GM18951 (cell line): ENCODE results near the gene IL3RA.

Experiments used
- POLR2A ChIP-seq: IDR thresholded peaks from 4 replicates; pipeline ENCODE4 v1.6.1; 2011; ENCODE audit warnings: mild to moderate bottlenecking; ENCODE audit not compliant: insufficient read length, insufficient read depth; ENCODE audit errors: extremely low read depth
- in situ Hi-C: fragments of 300-500 bp; cut with MboI; formaldehyde crosslinking; loops from one replicate; pipeline ENCODE4 v1.12.0; 2022; ENCODE audit warnings: low sequenced_read_pairs, mixed read lengths, inconsistent platforms; ENCODE audit not compliant: unreplicated experiment

IL3RA gene

GRCh38 chrX:1384658-1385252 lies 48.2 kb downstream of the IL3RA start:
- peak; percentile 36 for TF ChIP-seq POLR2A
- in situ Hi-C loops: no loop called here

DNA sequence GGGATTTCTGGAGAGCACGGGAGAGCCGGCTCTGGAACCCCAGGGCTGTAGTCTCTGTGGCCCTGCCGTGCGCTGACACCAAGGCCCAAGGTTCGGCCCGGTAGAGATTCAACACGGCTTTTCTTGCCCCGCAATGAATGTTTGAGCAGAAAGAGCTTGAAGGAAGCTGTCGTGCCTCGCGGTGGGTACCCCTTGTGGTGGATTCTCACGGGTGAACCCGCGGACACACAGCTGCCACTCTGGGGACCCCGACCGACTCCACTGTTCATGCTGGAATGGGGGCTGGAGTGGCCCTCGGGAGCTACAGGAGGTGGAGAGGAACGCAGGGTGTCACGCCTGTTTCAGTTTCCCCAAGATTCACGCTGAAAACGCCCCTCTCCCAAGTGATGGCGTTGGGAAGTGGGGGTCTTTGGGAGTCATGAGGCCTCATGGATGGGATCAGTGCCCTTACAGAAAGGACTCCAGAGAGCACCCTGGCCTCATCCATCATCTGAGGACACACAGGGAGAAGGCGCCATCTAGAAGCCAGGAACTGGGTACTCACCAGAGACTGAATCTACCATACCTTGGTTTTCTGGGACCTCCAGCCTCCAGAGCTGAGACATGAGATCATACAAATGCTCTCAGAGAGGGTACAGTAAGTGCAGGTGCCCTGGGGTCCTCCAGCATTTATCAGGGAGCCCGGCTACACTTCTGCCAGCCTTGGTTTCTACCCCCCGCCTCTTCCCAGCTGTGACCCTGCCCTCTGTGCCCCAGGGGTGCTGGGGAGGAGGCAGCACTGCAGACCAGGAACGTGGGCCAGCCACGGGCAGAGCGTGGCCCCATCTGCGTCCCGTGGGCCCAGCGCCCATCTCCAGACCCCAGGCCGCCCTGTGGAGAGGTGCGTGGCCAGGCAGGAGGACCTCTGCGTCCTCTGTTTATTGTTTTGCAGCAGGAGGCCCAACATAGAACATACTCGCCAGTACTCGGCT lies 49.0 kb downstream of the IL3RA start:
- TF ChIP-seq POLR2A: peak; percentile 34
- in situ Hi-C loops: no loop called here

DNA sequence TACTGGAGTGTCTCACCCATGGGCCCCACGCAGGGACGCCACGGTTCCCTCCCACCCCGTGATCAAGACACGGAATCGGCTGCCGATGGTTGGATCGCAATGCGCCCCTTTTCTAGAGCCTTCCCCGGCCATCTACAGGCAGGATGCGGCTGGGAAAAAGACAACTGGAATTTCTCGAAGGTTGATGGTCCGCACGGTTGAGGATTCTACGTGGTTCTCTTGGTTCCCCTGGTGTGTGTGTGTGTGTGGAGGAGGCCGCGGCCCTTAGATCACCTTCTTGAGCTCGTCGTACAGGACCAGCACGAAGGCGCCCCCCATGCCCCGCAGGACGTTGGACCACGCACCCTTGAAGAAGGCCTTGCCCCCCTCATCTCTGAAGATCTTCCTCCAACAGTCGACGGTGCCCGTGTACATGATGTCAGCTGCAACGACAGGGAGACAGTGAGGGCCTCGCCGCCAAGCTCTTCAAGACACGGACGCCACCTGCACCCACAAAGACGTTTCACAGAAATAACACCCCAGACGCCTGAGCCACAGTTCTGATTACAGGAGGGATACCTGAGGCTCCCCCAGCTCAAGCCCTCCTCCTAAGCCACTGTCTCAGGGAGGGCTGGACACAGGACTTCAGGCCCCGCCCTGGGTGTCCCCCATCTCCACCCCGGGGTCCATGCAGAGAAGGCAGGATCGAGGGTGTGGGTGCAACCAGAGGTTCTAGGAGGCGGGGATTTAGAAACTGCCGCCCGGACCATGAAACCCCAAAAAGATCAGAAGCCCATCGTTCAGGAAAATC lies 49.9 kb downstream of the IL3RA start:
- in situ Hi-C loops: no loop called here
- peak; percentile 21 for TF ChIP-seq POLR2A

- no peak for TF ChIP-seq POLR2A
- in situ Hi-C loops: no loop called here
These were observed 50.7 kb downstream of the IL3RA start for GRCh38 chrX:1387141-1387776.

DNA sequence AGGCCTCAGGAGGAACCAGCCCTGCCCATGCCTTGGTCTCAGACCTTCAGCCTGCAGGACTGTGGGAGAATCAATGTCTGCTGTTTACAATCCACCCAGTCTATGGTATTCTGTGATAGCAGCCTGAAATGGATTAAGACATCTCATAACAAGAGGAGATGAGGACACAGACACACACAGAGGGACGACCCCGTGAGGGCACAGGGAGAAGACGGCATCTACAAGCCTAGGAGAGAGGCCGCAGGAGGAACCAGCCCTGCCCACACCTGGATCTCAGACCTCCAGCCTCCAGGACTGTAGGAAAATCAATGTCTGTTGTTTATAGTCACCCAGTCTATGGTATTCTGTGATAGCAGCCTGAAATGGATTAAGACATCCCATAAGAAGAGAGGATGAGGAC lies 52.1 kb downstream of the IL3RA start:
- TF ChIP-seq POLR2A: no peak
- in situ Hi-C loops: no loop called here

DNA sequence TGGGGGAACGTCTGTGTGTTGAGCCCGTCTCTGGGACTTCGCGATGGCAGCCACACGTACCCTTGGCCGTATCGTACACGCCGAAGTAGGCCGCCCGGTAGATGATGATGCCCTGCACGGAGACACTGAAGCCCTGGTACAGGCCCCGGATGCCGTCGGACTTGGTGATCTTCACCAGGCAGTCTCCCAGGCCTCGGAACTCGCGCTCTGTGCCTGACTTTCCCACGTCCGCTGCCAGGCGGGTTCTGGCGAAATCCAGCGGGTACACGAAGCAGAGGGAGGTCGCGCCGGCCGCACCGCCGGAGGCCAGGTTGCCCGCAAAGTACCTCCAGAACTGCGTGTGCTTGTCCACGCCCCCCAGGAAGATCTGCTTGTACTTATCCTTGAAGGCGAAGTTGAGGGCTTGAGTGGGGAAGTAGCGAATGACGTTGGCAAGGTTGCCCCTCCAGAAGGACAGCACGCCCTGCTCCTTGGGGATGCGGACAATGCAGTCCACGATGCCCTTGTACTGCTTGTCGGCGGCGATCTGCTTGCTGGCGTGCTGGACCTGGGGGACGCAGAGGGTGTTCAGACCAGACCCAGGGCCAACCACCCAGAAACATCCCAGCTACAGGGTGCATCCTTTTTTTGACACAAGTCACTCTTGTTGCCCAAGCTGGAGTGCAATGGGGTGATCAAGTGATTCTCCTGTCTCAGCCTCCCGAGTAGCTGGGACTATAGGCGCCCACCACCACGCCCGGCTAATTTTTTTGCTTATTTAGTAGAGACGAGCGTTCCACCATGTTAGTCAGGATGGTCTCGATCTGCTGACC lies 52.8 kb downstream of the IL3RA start:
- in situ Hi-C loops: no loop called here
- peak; percentile 24 for TF ChIP-seq POLR2A

DNA sequence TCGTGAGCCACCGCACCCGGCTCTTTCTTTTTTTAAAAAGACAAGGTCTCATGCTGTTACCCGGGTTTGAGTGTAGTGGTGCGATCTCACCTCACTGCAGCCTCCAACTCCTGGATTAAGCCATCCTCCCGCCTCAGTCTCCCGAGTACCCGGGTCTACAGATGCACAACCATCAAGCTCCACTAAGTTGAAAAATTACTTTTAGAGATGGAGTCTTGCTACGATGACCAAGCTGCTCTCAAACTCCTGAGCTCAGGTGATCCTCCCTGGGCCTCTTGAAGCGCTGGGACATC lies 53.4 kb downstream of the IL3RA start:
- no peak for TF ChIP-seq POLR2A
- in situ Hi-C loops: no loop called here

DNA sequence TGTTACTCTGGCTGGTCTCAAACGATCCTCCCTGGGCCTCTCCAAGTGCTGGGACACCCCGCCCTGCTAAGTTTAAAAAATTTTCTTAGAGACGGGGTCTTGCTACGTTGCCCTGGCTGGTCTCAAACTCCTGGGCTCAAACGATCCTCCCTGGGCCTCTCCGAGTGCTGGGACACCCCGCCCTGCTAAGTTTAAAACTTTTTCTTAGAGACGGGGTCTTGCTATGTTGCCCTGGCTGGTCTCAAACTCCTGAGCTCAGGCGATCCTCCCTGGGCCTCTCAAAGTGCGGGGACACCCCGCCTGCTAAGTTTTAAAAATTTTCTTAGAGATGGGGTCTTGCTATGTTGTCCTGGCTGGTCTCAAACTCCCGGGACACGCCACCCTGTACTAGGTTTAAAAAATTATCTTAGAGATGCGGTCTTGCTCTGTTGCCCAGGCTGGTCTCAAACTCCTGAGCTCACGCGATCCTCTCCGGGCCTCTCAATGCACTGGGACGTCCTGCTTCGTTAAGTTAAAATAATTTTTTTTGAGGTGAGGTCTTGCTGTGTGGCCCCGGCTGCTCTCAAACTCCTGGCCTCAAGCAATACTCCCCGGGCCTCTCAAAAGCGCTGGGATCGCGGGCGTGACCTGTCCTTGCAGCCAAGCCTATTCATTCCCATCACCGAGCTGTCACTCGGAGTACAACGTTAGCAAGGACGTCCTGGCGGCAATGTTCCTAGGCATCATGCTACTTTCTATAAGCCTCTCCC lies 54.2 kb downstream of the IL3RA start:
- in situ Hi-C loops: no loop called here
- TF ChIP-seq POLR2A: no peak

DNA sequence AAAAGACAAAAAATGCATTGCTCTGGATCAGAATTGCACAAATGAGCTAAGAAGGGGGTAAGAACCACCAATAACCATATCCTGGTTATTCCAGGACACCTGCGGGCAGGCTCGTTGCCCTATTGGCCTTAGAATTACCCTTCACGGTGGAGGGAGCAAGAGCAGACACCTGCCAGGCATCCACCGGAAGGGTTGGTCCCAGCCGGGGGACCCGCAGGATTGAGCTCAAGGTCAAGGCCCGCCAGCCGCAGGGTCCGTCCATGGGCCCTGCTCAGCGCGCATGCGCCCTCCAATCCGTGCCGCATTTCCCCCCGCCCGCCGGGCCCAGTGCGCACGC lies 54.8 kb downstream of the IL3RA start:
- TF ChIP-seq POLR2A: no peak
- in situ Hi-C loops: no loop called here

- TF ChIP-seq POLR2A: peak; percentile 94
- in situ Hi-C loops: no loop called here
These were observed 55.3 kb downstream of the IL3RA start, which contains the start of gene SLC25A6 for GRCh38 chrX:1391707-1392375. SLC25A6 (minus strand) TSS chrX:1392113; CDS start chrX:1392009, 104 bp downstream.

DNA sequence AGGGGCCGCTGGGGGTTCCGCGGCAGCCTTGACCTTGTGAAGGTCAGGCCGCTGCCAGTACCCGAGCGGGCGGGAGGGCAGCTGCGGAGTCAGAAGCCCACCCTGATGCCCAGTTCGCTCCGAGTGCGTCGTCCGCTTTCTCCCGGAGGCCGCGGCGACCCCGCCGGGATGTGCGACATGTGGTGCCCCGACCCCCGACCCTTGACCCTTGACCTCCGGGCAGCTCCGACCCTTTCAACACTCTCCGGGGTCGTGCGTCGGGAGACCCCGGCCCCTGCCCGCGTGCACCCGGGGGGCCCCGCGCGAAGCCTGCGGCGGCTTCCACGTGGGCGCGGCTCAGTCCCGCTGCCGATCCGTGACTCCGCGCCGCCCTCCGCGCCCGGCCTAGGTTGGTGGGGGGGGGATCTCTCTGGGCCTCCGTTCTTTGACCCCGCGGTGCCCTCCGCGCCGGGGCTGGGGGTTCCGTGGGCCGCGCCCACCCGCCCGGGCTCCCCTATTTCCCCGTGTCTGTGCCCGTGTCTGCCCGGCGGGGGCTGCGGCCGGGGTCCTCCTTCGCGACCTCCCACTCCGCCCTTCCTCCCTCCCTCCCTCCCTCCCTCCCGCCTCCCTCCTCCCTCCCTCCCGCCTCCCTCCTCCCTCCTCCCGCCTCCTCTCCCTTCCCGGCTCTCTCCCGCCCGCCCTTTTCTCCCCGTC lies 55.9 kb downstream of the IL3RA start:
- TF ChIP-seq POLR2A: peak; percentile 81
- in situ Hi-C loops: no loop called here
